Superior temporal gyrus (tissue), 1 donor: ENCODE data around the gene SDR42E1.

Experiments used
- DNase-seq: peaks from one replicate; pipeline ENCODE4 v3.0.0-alpha.2; 2016; ENCODE audit errors: extremely low spot score

The SDR42E1 gene

DNA sequence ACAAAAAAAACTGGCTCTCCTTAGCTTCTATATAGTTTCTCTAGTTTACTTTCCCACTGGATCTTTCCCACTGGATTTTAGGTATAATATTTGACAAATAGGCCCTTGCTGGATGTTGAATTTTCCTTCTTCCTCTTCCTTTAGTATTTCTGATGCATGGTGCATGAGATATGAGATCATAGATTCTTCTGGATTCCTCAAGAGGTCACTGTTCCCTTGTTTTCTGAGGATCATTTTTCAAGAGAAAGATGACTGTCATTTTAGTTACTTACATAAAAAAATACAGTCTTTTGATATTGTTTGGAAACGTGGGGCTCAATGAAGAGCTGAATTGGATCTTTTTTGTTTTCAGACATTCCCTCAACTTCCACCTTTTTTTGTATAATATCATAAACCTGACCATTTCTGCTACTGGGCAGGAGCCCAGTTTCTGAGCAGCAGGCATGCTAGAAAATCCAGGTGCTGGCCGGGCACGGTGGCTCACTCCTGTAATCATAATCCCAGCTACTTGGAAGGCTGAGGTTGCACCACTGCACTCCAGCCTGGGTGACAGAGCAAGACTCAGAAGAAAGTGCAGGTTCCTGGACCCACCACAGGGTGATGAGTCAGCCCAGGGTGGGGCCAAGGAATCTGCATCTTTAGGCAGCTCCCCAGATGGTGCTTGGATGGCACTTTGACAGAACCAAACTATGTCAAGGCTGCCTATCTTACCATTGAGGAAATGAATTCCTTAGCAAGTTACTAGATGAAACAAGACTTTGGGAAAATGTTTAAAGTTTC lies 70.3 kb downstream of the SDR42E1 start:
- DNase-seq = peak; percentile 66

DNA sequence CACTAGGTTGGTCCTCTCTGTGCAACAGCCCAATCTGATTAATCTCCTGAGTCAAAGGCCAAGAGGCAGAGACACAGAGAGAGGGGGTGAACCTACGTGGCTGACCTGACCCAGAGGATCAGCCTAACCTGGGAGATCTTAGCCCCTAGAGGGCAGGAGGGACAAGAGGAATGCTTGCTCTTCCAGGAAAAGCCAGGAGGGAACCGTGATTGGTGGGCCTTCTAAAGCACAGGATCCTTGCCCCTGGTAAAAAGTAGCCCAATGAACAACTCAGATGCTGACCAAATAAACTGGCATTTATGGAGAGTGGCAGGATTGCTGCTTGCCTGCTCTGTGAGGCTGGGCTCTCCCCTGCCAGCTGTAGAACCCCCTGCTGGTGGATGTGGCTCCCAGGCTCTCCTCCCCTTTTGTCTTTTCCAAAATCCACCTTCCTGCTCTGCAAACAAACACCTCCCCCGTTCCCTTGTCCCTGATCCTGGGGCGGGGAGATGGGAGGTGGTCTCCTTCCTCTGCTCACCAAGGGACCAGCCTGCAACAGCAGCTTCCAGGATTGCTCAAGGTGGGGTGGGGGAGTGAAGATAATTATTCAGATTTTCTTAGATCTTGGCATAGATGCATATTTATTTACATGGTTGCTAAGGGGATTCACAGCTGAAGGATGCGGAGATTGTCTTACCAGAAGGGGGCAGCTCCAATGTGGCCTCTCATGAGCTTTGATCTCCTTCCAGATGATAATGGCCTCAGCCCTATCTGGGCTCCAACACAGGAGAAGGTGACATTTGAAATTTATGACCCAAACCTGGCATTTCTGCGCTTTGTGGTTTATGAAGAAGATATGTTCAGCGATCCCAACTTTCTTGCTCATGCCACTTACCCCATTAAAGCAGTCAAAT lies 71.9 kb downstream of the SDR42E1 start:
- no peak for DNase-seq
